ENCODE results near the gene SPINK13. TPM values are rescaled to one million over a fixed set of nuclear protein-coding genes. Genes with fewer than 3 reads are reported as not detected.

SPINK13 gene
- total and polyA plus RNA-seq, 2 of the 4 experiments (the other 2 are of a cell fraction), result not detected

- H2BK20ac ChIP-seq (ENCODE audit: low read depth, low read length), result no peak overlapping the region
- H3K9me3 ChIP-seq (ENCODE audit: control insufficient read depth, insufficient read depth, low read length), result no peaks in the 10 kb centered on the region
- no peaks in the 10 kb centered on the region for H3K79me1 ChIP-seq (ENCODE audit: low read depth in 1 of 2, low read length in 2 of 2)
- no peak overlapping the region for H2BK120ac ChIP-seq (ENCODE audit: low read depth, low read length)
- H3K4me3 ChIP-seq (ENCODE audit: insufficient read depth, low read depth, low read length), result no peak overlapping the region
- no peak overlapping the region for H3K18ac ChIP-seq (ENCODE audit: low read depth, low read length)
- no peak overlapping the region for H4K5ac ChIP-seq (ENCODE audit: low read depth, low read length)
- TF ChIP-seq BHLHE40 (IDR thresholded peaks at IDR 0.05; ENCODE audit: low read depth, low read length) (no peak), NFE2L2 (IDR thresholded peaks at IDR 0.05; ENCODE audit: low read depth, low read length) (no peak), POLR2A (IDR thresholded peaks at IDR 0.05; ENCODE audit: low read depth, low read length) (no peak)
- TF ChIP-seq, protein P1, sequence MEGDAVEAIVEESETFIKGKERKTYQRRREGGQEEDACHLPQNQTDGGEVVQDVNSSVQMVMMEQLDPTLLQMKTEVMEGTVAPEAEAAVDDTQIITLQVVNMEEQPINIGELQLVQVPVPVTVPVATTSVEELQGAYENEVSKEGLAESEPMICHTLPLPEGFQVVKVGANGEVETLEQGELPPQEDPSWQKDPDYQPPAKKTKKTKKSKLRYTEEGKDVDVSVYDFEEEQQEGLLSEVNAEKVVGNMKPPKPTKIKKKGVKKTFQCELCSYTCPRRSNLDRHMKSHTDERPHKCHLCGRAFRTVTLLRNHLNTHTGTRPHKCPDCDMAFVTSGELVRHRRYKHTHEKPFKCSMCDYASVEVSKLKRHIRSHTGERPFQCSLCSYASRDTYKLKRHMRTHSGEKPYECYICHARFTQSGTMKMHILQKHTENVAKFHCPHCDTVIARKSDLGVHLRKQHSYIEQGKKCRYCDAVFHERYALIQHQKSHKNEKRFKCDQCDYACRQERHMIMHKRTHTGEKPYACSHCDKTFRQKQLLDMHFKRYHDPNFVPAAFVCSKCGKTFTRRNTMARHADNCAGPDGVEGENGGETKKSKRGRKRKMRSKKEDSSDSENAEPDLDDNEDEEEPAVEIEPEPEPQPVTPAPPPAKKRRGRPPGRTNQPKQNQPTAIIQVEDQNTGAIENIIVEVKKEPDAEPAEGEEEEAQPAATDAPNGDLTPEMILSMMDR (conservative IDR thresholded peaks at IDR 0.05; ENCODE audit: low read depth, low read length), result no peak
- no peak overlapping the region for H3K9ac ChIP-seq (ENCODE audit: low read depth, low read length)
- no peaks in the 10 kb centered on the region for H3K27me3 ChIP-seq (ENCODE audit: control insufficient read depth, insufficient read depth, low read length)
- no peak overlapping the region for H3K56ac ChIP-seq (ENCODE audit: extremely low read depth, insufficient read depth, low read length)
- H2BK15ac ChIP-seq (ENCODE audit: low read depth, low read length), result no peak overlapping the region
- no peaks in the 10 kb centered on the region for H3K4me1 ChIP-seq (ENCODE audit: control insufficient read depth, insufficient read depth, low read length)
- in situ Hi-C loops (cut with MboI; ENCODE audit: low sequenced_read_pairs), result no loop called here
- no peak overlapping the region for H3K4ac ChIP-seq (ENCODE audit: low read depth, low read length)
- H3K9me1 ChIP-seq (ENCODE audit: insufficient read depth, low read length), result no peaks in the 10 kb centered on the region
- no peak overlapping the region for H3K4me2 ChIP-seq (ENCODE audit: low read depth, low read length)
- H3K36me3 ChIP-seq (ENCODE audit: control insufficient read depth, insufficient read depth, low read length), result no peaks in the 10 kb centered on the region
- H3K27ac ChIP-seq (ENCODE audit: insufficient read depth, low read length), result no peak overlapping the region
- H3K14ac ChIP-seq (replicated peaks; ENCODE audit: low read depth, low read length), result no peak overlapping the region
- no peak overlapping the region for H2AK9ac ChIP-seq (replicated peaks; ENCODE audit: low read depth, low read length, poor library complexity)
- no peak overlapping the region for H4K91ac ChIP-seq (ENCODE audit: insufficient read depth, low read depth, low read length)
- DNase-seq (no peak), ATAC-seq (ENCODE audit: low read depth) (no peak)
- WGBS, 2 experiments (ENCODE audit: extremely low coverage in 2 of 2, insufficient read length in 1 of 2), result no CpG with 5 or more reads among the region's 1 CpG
- POLR2A ChIA-PET (ENCODE audit: unreplicated experiment), result no interaction called here
- dilution Hi-C loops (cut with HindIII; ENCODE audit: low sequenced_read_pairs, unreplicated experiment), result no loop called here
- H2AFZ ChIP-seq (replicated peaks; ENCODE audit: low read length, poor library complexity), result no peak overlapping the region
- H4K20me1 ChIP-seq (ENCODE audit: insufficient read depth, low read length), result no peaks in the 10 kb centered on the region
- no peak overlapping the region for H4K8ac ChIP-seq (ENCODE audit: low read depth in 2 of 2, low read length in 2 of 2)
- H3K23ac ChIP-seq (ENCODE audit: low read depth, low read length), result no peak overlapping the region
- H2BK5ac ChIP-seq (ENCODE audit: low read depth, low read length, poor library complexity, severe bottlenecking), result no peak overlapping the region
- no TSS peak for BruUV-seq (replicated peaks)
- CTCF ChIA-PET, result no interaction called here
- intact Hi-C loops (cut with micrococcal nuclease), result no loop called here
- no peak overlapping the region for H2AK5ac ChIP-seq (ENCODE audit: low read depth, low read length)
Measured at GRCh38 chr5:148306446-148306845, 37.9 kb downstream of the SPINK13 start.
